T-helper 1 cell treated with Interleukin-12 subunit alpha and Interleukin-12 subunit beta and Interleukin-4 antibody, amounts not matched to agents 30 μg/mL and 1 μg/mL, for 36 hours (primary cell): ENCODE measurements around the gene LSS.
"Not testable (repeated sequence)": the region's sequence is repeated elsewhere in the genome, so short reads cannot be mapped to it uniquely, and the experiment has no call there.

ENCODE experiments used
- H3K27ac Mint-ChIP-seq: one replicate; pipeline ENCODE4 v1.8.0; 2021; ENCODE audit warnings: mild to moderate bottlenecking, mixed read lengths
- H3K27me3 Mint-ChIP-seq: one replicate; pipeline ENCODE4 v1.8.0; 2021; ENCODE audit warnings: low read depth, mixed read lengths
- H3K36me3 Mint-ChIP-seq: one replicate; pipeline ENCODE4 v1.8.0; 2021; ENCODE audit warnings: low read depth, mixed read lengths
- H3K4me1 Mint-ChIP-seq: one replicate; pipeline ENCODE4 v1.8.0; 2021; ENCODE audit warnings: low read depth, mixed read lengths
- H3K4me3 Mint-ChIP-seq: one replicate; pipeline ENCODE4 v1.8.0; 2021; ENCODE audit warnings: mild to moderate bottlenecking, moderate library complexity, mixed read lengths
- H3K9me3 Mint-ChIP-seq: one replicate; pipeline ENCODE4 v1.8.0; 2021; ENCODE audit warnings: mixed read lengths

Gene LSS

GRCh38 chr21:46170436-46171193, 58.0 kb downstream of the LSS start:
- Mint-ChIP-seq H3K27ac (peak overlapping the region; percentile 31), H3K9me3 (peaks cover 20% of the 10 kb centered on the region), H3K27me3 (peaks cover 14% of the 10 kb centered on the region)
- not testable (repeated sequence) for H3K36me3 Mint-ChIP-seq, H3K4me3 Mint-ChIP-seq, H3K4me1 Mint-ChIP-seq

DNA sequence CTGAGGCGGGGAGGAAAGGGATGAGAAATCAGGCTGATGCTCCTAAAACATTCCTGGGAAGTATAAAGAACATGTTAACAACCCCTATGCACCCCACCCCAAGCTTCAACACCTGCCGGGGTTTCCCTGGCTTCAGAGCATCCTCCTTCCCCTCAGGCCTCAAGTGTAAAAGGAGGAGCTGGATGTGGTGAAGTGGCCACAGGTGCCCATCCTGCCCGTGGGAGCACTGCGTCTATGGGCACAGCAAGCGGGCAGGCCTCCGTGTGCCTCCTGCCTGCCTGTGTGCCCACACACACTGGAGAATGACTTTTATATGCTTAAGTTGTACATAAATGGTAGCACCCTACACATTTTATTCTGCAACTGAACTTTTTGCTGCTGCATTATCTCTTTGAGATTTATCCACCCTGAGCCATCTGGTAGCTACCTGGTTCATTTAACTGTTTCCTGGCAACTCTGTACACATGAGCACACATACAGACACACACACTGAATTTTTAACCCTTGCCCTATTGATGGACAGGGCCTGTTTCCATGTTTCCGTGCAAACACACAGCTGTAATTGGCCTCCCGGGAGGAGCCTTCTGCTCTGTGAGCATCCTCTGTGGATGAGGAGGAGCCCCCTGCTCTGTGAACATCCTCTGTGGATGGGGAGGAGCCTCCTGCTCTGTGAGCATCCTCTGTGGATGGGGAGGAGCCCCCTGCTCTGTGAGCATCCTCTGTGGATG, 59.8 kb downstream of the LSS start:
- H3K9me3 Mint-ChIP-seq, result peaks cover 8% of the 10 kb centered on the region
- H3K4me3 Mint-ChIP-seq, result no peak overlapping the region
- peaks cover 6% of the 10 kb centered on the region for H3K4me1 Mint-ChIP-seq
- no peak overlapping the region for H3K27ac Mint-ChIP-seq
- no peaks in the 10 kb centered on the region for H3K36me3 Mint-ChIP-seq
- no peaks in the 10 kb centered on the region for H3K27me3 Mint-ChIP-seq

DNA sequence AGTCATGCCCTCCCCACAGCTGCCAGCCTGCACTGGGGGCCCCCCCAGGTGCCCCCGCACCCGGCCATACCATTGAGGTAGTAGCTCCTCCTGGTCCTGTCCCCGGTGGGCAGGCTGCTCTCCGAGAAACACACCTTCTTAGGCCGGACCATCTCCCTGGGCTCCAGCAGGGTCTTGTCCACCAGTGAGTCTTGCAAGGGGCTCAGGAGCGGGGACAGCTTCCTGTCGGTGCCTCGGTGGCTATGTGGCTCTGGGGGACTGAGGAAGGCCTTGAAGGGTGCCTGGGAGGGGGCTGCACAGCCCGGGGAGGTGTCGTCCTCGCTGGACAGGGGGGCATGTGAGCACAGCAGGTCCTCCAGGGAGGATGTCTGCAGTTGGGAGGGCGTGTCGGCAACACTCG, 60.3 kb downstream of the LSS start:
- Mint-ChIP-seq H3K4me1 (peaks cover 6% of the 10 kb centered on the region), H3K27me3 (no peaks in the 10 kb centered on the region), H3K9me3 (peaks cover 3% of the 10 kb centered on the region), H3K4me3 (no peak overlapping the region), H3K36me3 (no peaks in the 10 kb centered on the region), H3K27ac (no peak overlapping the region)

- Mint-ChIP-seq H3K9me3 (no peaks in the 10 kb centered on the region), H3K4me3 (no peak overlapping the region), H3K27ac (no peak overlapping the region), H3K27me3 (no peaks in the 10 kb centered on the region), H3K36me3 (no peaks in the 10 kb centered on the region), H3K4me1 (no peaks in the 10 kb centered on the region)
Observed at GRCh38 chr21:46165098-46165497, 63.5 kb downstream of the LSS start.

DNA sequence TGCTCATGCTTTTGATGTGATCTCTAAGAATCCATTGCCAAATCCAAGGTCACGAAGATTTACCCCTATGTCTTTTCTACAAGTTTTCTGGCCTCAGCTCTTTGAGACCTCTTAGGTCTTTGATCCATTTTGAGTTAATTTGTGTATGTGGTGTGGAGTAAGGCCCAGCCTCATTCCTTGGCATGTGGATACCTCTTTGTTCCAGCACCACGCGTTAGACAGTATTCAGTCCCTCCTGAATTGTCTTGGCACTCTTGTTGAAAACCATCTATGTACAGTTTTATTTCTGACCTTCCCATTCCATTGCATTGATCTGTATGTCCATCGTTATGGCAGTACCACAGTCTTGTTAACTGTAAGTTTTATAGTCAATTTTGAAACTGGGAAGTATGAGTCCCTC, 65.2 kb downstream of the LSS start:
- H3K27ac Mint-ChIP-seq, result no peak overlapping the region
- H3K36me3 Mint-ChIP-seq, result no peaks in the 10 kb centered on the region
- H3K4me3 Mint-ChIP-seq, result no peak overlapping the region
- H3K9me3 Mint-ChIP-seq, result no peaks in the 10 kb centered on the region
- no peaks in the 10 kb centered on the region for H3K27me3 Mint-ChIP-seq
- H3K4me1 Mint-ChIP-seq, result no peaks in the 10 kb centered on the region

- Mint-ChIP-seq H3K4me3 (no peak overlapping the region), H3K36me3 (no peaks in the 10 kb centered on the region), H3K4me1 (no peaks in the 10 kb centered on the region), H3K27ac (no peak overlapping the region), H3K27me3 (no peaks in the 10 kb centered on the region), H3K9me3 (no peaks in the 10 kb centered on the region)
Observed at GRCh38 chr21:46161633-46162592, 66.7 kb downstream of the LSS start.

GRCh38 chr21:46160907-46161632, 67.5 kb downstream of the LSS start:
- Mint-ChIP-seq H3K4me3 (no peak overlapping the region), H3K27me3 (no peaks in the 10 kb centered on the region), H3K4me1 (no peaks in the 10 kb centered on the region), H3K9me3 (no peaks in the 10 kb centered on the region), H3K36me3 (no peaks in the 10 kb centered on the region), H3K27ac (no peak overlapping the region)

- Mint-ChIP-seq H3K27me3 (no peaks in the 10 kb centered on the region), H3K4me3 (no peak overlapping the region), H3K36me3 (no peaks in the 10 kb centered on the region), H3K9me3 (no peaks in the 10 kb centered on the region), H3K4me1 (no peaks in the 10 kb centered on the region), H3K27ac (no peak overlapping the region)
Observed at GRCh38 chr21:46160657-46160906, 68.0 kb downstream of the LSS start.

DNA sequence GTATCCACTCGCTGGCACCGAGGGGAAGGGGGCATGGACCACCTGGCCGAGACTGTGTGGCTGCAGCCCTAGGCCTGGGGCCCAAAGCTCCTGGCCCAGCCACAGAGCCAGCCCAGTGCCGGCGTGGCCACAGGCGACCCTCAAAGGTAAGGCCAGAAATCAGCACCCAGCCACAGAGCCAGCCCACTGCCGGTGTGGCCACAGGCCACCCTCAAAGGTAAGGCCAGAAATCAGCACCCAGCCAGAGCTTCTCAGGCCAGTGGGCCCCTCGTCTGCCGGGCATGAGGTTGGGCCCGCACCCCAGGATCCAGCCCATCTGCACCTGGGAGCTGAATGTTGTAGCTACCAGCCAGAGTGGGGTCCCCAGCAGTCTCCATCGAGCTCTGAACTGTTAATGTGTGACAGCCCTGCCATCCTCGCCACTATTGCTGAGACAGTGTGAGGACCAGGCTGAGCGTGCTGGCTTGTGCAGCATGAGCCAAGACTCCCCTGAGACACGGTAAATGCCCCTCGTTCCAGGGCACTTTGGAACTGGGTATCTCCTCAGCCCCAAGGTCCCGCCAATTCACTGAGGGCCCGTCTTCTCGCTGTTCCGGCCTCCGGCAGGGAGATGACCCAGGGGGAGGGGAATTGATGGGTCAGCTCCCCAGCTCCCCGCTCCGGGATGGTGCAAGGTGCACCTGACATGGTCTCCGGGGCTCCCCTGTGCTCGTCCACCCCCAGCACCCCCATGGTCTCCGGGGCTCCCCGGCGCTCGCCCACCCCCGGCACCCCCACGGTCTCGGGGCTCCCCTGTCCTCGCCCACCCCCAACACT, 68.5 kb downstream of the LSS start:
- H3K27me3 Mint-ChIP-seq, result no peaks in the 10 kb centered on the region
- no peaks in the 10 kb centered on the region for H3K4me1 Mint-ChIP-seq
- no peak overlapping the region for H3K4me3 Mint-ChIP-seq
- no peaks in the 10 kb centered on the region for H3K36me3 Mint-ChIP-seq
- no peaks in the 10 kb centered on the region for H3K9me3 Mint-ChIP-seq
- H3K27ac Mint-ChIP-seq, result no peak overlapping the region

- Mint-ChIP-seq H3K36me3 (no peaks in the 10 kb centered on the region), H3K27ac (no peak overlapping the region), H3K4me1 (no peaks in the 10 kb centered on the region), H3K4me3 (no peak overlapping the region), H3K27me3 (no peaks in the 10 kb centered on the region), H3K9me3 (no peaks in the 10 kb centered on the region)
Observed at GRCh38 chr21:46159390-46159789, 69.2 kb downstream of the LSS start.

DNA sequence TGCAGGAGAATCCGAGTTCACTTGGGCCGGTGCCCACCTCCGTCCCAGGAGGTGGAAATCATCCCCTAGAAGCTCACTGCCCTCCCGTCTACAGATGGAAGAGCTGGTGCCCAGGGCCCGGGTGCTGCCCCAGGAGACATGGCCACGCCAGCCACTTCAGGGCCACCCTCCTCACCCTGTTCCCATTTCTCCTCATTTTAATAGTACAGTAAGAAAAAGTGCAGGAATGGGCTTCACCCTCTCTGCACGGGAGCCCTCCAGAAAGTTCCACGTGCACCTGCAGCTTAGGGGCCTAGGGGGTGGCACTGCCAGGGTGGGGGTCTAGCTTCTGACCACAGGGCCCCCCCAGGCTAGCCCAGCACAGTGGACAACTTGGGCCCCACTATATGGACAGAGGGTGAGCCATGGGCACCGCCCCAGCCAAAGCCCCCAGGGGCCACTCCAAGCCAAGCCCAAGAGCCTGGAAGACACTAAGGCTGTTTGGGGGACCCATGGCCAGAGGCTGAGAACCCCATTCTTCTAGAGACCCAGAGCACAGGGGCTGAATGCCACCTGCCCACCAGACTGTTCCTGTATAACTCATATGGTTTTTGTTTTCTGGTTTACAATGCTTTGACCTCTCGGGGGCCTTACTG, 69.8 kb downstream of the LSS start:
- H3K4me1 Mint-ChIP-seq, result no peaks in the 10 kb centered on the region
- H3K4me3 Mint-ChIP-seq, result no peak overlapping the region
- H3K27ac Mint-ChIP-seq, result no peak overlapping the region

DNA sequence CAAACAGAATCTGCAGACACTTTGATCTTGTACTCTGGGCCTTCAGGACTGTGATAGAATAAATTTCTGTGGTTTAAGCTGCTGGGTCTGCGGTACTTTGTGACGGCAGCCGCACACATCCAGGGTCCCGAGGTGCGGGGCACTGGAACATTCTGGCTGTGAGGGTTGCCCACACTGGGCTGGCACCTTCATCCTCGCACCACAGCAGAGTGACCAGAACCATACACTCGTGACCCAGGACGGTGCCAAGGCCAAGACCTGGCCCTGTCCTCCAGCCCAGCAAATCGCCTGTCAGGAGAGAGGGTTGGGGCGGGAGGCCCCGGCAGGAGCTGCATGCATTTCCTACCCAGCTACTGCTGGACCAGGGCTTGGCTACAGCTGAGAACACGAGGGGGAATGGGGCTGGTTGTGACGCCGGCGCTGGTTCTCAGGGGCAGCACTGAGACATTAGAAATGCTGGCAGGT, 70.6 kb downstream of the LSS start:
- Mint-ChIP-seq H3K4me3 (no peak overlapping the region), H3K36me3 (no peaks in the 10 kb centered on the region), H3K4me1 (no peaks in the 10 kb centered on the region), H3K27ac (no peak overlapping the region), H3K9me3 (no peaks in the 10 kb centered on the region), H3K27me3 (no peaks in the 10 kb centered on the region)

More for the DNA sequence above, 69.8 kb downstream of the LSS start:
- Mint-ChIP-seq H3K27me3 (no peaks in the 10 kb centered on the region), H3K36me3 (no peaks in the 10 kb centered on the region), H3K9me3 (no peaks in the 10 kb centered on the region)

DNA sequence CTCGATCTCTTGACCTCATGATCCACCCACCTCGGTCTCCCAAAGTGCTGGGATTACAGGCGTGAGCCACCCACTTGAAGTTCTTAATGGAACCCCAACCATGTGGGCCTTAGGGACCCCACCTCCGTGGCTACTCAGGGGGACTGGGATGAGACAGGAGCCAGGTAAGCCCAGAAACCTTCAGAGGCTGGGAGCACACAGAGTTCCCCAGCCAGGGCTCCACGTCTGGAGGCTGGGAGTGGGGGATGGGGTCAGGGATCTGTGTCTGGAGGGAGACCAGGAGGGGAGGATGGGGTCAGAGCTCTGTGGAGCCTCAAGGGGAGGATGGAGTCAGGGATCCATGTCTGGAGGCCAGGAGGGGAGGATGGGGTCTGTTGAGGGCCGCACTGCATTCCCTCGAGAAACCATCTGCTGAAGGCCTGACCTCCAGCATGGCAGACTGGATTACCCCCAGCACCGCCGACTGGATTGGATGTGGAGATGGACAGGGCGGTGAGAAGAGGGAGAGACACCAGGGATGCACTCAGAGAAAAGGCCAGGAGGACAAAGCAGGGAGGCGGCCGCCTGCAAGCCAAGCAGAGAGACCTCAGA, 71.1 kb downstream of the LSS start:
- Mint-ChIP-seq H3K4me3 (no peak overlapping the region), H3K4me1 (no peaks in the 10 kb centered on the region), H3K27ac (no peak overlapping the region), H3K9me3 (no peaks in the 10 kb centered on the region), H3K36me3 (no peaks in the 10 kb centered on the region), H3K27me3 (no peaks in the 10 kb centered on the region)
